DMS 273 treated with DMSO at 0.1 percent for 48 hours (cell line): Measurements from ENCODE around the gene PLAC9.
"Not testable (repeated sequence)": the region's sequence is repeated elsewhere in the genome, so short reads cannot be mapped to it uniquely, and the experiment has no call there.

Experiments
- DNase-seq: peaks from one replicate; lab custom pipeline; 2025; lab: John Stamatoyannopoulos, UW

PLAC9 gene

DNA sequence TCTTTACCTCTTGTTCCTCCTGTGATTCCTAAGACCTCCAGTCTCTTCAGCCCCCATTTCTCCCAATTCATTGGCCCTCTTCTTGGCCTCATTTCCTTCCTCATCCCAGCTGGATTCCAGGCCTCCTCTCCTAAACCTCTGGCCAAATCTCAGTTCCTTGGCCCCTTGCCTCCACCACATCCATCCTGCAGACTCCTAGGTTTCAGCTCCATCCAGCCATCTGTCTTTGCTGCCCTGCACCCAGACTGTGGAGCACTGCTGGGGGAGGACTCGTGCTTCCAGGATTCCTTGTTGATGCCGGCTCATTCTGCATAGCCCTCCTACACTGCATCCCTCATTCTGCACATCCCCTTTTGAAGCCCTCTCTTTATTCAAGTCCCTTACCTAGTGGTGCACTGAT lies 6.7 kb downstream of the PLAC9 start:
- no peak for DNase-seq

DNA sequence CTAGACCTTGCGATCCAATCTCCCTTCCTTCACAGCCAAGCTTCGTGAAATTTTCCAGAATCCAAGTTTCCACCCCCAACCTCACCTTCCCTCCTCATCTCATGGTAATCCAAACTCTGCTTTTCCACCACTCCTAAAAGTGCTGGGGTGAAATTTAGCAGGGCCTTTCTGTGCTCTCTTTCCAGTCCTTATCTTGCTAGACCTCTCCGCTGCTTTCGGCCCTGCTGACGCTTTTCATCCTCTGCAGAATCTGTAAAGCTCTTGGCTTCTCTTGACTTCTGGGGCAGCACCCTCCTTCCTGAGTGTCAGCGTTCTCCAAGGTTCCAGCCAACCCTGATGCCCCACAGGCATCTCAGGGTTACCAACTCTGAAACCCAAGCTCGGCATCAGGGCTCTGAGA lies 7.7 kb downstream of the PLAC9 start:
- DNase-seq, result no peak

DNA sequence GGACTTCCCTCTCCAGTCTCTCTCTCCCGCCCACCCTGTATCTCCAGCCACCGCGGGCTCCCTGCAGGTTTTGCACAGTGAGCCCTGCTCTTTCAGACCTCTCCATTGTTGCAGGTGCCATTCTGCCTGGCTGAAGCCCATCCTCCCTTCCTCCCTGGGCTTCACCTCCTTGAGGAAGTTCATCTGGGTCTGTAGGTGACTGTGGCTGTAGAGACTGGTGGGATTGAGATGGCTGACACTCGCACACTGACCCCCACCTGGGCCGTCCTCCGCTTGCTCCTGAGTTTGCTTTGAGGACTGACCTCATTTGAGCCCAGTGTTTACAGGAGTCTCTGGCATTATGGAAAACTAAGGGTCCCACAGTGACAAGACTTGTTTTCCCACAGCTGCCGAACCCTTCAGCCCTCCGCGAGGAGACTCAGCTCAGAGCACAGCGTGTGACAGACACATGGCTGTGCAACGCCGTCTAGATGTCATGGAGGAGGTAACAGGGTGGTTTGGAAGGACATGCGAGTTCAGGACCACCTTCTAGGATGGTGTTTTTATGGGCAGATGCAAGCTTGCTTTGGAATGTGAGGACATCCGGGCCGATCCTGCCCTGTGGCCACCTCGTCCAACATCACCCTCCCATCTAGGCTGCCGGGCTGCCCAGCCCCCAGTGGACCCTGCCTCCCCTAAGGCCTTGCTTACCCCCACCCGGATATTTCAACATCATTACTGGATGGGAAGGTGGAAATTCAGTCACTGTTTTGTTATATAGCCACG lies 9.3 kb downstream of the PLAC9 start:
- no peak for DNase-seq

DNA sequence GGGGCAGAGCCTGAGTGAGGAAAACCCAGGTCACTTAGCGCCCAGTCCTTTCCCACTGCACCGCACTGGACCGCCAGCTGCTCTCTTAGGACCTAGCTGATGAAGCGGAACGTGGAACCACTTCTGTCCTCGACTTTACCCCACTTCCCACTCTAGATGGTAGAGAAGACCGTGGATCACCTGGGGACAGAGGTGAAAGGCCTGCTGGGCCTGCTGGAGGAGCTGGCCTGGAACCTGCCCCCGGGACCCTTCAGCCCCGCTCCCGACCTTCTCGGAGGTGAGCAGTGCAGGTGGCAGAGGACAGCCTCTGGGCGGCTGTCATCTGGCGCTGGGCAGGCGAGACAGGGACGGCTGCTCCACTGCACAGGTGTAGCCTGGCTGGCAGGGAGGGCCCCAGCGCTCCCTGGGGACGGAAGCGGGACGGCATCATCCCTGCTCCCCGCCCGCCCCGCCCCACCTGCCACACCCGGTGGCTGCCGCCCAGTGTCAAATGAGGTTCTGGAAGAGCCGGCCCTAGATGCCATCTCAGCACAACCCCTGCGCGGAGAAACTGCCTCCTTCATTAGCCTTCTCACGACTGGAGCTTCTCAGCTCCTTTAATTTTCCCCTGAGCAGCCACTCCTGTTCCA lies 11.7 kb downstream of the PLAC9 start:
- DNase-seq, result no peak

DNA sequence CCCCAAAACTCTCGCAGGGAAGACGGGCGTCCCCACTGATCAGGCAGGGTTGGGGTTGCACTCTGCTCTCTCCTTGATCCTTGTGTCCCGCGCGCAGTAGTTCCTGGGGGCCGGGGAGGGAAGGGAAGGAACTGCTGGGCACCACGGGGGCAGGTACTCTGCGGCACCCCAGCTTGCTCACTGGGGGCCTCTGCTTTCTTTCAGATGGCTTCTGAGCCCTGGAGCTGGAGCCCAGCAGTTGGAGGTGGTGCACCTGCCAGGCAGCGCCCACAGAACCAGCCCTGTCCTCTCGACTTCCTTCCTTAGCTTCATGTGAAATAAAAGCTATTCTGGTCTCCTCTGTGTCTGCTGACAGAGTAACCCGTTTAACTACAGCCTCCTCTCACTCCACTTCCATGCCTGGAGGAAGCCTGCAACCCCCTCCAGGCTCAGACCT lies 12.2 kb downstream of the PLAC9 start:
- no peak for DNase-seq

DNA sequence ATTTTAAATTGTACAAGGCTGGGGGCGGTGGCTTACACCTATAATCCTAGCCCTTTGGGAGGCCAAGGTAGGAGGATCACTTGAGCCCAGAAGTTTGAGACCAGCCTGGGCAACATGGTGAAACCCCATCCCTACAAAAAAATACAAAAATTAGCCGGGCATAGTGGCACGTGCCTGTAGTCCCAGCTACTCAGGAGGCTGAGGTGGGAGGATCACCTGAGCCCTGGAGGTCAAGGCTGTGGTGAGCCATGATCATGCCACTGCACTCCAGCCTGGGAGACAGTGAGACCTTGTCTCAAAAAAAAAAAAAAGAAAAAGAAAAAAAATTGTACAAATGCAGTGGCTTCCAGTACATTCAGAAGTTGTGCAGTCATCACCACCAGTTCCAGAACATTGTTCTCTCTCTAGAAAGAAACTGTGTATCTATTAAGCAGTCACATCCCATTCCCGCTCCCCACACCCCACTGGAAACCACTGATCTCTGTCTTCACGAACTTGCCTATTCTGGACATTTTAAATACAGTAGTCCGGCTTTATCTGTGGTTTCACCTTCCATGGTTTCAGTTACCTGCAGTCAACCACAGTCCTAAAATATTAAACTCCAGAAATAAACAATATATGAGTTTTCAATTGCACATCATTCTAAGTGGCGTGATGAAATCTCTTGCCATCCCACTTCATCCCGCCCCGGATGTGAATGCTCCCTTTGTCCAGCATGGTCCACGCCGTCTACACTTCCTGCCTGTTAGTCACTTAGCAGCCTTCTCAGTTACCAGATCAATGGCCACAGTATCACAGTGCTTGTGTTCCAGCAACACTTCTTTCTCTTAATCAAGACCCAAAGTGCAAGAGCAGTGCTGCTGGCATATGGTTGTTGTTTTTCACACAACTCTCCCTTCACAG lies 13.1 kb downstream of the PLAC9 start:
- not testable (repeated sequence) for DNase-seq

DNA sequence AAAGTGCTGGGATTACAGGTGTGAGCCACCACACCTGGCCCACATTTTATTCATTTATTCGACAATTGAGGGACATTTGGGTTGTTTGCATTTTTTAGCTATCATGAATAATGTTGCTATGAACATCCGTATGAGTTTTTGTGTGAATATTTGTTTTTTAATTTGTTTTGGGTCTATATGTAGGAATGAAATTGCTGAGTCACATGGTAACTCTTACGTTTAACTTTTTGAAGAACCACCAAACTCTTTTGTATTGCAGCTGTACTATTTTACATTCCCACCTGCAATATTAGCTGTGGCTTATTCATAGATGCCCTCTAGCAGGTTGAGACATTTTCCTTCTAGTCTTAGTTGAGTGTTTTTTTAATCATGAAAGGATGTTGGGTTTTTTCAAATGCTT lies 14.4 kb downstream of the PLAC9 start:
- DNase-seq, result no peak

DNA sequence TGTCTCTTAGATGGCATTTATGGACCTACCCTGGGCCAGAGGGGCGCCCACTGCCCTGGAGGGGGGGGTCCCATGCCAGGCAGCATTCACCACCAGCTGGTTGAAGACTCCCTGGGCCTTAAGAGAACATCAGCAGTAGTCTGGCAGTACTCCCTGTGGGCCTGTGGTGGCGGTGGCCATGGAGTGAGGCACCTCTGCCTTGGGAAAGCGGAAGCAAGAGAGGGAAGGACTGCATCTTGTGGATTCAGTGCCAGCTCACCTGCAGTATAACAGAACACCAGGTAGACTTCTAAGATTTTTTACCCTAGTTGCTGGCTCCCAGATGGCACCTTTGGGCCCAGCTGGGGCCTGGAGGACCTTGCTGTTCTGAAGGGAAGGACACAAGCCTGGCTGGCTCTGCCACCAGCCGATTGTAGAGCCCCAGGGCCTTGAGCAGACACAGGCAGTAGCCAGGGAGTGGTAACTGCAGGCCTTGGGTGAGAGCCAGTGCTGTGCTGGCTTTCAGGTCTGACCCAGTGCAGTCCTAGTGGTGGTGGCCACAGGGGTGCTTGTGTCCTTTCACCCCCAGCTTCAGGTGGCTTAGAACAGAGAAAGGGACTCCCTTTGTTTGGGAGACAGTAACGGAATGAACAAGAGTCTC lies 15.8 kb downstream of the PLAC9 start:
- no peak for DNase-seq

DNA sequence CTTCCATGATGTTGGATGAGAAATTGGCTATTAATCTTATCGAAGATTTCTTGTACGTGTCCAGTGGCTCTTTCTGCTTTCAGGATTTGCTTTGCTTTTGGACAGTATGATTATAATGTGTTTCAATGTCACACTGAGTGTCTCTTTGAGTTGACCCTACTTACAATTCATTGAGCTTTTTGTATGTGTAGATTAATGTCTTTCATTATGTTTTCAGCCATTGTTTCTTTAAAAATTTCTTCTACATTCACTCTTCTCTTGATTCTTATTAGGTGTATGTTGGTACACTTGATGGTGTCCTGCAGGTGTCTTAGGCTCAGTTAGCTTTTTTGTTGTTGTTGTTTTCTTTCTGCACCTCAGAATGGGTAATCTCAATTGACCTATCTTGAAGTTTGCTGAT lies 16.6 kb downstream of the PLAC9 start:
- no peak for DNase-seq

DNA sequence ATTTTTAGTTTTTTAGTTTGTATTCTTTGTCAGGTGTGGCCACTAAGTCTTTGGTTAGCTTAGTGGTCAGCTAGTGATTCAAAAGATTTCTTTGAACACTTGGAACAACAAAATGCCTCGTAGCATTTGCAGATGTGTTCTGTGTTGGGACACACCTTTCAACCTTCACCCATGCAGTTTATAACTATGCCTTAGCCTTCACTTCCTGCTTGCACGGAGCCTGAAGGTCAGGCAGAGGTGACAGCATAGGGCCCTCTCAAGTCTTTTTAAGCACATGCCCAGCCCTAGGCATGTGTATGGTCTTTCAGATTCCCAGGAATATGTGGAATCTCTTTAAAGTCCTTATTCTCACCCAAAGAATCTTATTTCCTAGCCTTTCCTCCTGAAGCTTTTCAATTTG lies 17.6 kb downstream of the PLAC9 start:
- DNase-seq, result no peak

DNA sequence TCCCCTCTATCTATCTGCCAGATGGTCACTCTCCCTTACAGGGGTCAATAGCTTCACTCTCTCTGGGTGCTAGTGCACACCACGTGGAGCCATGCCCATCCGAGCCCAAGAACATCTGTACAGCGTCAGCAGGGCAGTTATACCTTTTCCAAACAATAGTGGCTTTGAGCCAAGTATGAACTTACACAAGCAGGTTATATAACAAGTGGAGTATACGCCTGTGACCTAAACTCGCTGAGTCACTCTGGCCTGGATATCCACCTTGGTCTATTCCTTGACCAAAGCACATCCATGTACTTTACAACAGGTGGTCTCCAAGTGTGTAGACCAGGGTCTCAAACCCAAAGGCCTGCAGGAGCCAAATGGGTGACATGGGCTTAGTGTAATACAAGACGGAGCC lies 20.3 kb downstream of the PLAC9 start:
- DNase-seq, result no peak

DNA sequence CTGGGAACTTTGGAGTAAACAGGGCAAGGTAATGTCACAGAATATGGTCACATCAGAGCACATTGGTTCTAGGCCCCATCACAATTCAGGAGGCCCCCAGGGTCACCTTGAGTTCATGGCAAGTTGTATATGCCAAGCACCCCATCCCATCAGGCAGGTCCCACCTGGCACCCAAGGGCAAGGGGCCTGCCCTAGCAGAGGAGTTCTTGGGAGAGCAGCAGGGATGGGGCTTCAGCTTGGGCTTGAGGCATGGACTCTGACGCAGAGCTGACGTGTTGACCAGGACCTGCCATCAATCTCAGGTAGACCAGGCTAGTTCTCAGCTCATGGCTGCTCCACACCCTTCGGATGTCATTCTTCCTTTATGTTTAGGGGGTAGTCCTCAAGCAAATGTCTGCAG lies 20.9 kb downstream of the PLAC9 start:
- no peak for DNase-seq

DNA sequence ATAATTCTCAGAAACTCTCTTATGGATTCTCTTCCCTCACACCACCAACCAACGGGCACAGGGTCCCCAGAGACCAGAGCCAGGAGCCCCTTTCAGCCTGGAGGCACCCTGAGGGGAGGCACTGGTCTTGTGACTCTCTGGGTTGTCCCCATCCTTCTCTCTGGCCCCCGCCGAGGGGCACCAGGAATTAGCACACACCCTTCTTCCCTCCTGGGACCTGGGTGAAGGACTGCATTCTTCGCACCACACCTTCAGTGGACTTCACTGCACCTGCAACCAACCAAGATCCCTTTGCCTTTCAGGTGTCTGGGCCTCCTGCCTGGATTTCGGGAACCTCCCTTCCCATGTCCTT lies 22.1 kb downstream of the PLAC9 start:
- no peak for DNase-seq

DNA sequence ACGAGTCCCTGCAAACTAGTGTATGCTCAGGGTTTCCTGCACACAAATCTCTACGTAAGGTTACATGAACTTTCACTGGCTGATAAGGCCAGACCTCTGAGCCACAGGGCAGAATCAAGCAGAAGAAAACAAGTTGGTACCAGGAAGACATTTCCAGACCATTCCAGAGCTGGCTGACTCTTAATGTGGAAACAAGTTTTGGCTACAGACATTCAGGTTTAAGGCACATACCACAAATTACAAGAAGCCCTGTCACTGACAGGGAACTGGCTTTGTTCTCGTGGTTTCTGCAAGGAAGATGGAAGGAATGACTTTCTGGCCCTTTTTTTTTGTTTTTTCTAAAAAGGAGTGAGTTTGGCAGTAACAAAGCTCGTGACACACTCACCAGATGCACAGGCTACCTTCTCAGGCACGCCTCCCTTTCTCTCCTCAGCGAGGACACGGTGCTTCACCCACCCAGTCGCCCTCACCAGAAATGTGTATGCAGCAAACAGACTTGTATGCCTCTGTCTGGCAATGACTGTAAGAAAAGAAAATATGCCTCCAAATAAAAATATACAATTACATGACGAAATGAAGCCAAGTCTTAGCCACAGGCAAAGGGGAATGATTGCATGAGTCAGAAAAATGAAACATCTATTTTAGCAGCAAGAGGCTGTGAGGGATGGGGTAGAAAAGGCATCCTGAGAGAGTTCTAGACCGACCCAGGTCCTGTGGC lies 22.6 kb downstream of the PLAC9 start:
- DNase-seq, result no peak

DNA sequence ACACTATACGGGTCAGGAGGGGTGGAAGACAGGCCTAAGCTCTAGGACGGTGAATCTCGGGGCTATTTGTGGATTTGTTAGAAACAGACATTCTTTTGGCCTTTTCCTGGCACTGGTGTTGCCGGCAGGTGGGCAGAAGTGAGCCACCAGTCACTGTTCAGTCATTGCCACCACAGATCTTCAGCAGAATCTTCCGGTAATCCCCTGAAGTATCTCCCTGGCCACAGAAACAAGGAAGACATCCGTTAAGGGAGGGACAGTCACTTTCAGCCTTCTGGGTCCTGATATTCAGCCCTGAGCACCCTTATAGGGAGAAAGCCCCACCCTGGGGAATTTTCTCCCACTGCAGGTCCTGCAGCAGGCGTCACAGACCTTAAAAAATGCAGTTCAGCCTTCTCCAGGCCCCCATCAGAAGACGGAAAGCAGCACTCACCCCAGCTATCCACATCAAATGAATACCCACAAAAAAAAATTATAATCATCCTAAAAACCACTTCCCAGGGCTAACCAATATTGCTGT lies 23.2 kb downstream of the PLAC9 start:
- DNase-seq, result no peak

DNA sequence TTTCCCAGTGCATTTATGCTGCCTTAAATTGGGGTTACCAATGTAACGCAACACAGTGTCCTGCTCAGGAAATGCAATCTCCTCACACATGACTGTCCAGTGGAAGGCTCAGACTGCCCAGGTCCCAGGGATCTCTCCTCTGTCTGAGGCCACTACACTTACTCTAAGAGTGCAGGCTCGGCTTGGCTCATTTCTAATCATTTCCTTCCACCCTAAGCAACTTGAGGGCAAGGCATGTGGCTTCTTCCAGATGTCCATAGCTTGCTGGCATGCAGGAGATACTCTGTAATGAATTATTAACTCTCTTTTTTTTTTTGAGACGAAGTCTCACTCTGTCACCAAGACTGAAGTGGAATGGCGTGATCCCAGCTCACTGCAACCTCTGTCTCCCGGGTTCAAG lies 23.7 kb downstream of the PLAC9 start:
- DNase-seq, result no peak

DNA sequence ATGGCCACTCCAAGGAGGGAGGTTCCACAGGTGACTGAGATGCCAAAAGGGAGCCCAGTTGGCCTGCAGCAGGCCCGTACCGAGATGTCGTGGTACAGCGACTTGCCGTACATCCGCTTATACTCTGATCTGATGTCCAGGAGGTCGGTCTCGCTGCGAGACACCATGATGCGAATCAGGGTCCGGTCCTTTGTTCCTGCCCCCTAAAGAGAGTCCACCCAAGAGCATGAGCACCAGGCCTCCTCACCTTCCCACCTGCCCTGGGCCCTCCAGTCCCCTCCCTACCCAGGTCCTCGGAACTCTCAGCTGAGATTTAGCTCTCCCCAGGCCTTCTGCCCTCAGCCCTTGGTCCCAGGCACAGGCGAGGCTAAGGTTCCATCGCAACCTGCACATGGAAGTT lies 25.0 kb downstream of the PLAC9 start:
- DNase-seq, result no peak

DNA sequence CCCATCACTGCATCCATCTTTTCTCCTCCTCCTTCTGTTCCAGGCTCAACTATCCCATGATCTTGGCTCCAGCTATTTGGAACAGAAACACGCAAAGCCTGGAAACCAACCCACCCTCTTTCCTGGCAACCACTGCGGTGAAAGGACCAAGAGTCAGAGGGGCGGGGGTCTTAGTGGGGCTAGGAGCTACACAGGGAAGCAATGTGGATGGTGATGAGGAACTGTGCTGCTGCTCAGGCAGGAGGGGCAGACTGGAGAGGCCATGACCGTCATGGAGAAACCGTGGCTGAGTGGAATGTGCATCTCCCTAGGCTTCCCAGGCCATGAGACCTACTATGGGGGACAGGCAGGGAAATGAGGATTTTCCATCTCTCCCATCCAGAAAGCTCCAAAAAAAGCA lies 25.6 kb downstream of the PLAC9 start:
- DNase-seq, result no peak

DNA sequence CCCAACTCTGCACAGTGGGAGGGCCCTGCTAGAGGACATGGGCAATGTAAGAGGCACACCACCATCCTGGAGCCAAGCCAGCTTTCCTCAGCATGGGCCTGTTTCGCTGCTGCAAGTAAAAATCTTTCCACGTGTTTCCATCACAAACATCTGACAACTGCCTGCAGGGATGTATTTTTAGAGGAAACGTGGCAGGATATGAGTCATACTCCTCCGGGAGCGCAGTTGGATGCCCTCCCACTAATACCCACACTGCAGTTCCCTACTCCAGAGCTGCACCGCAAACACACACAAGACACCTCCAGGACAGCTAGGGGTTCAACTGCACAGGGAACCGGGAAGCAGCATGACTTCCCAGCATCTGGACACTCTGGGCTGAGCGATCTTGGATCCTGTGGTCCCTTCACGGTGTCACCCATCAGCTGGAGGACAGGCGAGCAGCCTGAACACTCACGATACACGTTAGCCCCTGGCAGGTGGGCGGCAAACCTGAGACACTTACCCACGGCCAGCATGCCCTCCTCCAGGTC lies 26.1 kb downstream of the PLAC9 start:
- peak; percentile 64 for DNase-seq

DNA sequence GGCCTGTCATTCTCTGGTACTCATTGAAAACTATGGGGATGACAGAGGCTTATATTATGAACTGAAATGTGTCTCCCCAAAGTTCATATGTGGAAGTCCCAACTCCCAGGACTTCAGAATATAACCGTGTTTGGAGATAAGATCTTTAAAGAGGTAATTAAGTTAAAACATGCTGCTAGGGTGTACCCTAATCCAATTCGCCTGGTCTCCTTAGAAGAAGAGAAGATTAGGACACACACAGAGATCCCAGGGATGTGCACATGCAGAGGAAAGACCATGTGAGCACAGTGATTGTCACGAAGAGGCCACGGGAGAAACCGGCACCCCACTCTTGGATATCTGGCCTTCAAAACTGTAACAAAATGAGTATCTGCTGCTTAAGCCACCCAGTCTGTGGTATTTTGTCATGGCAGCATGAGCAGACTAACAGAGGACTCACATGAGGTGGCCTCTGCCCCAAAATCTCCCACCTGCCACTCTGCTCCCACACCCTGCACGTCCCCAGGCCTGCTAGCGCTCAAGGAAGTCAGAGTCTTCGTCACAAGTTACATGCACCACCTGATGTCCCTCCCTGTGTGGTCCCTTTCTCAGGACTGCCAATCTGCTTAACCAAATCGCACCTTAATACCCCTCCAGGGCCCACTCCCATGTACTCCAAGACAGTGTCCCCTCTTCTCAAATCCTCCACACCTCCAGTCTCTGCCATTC lies 26.8 kb downstream of the PLAC9 start:
- no peak for DNase-seq
